Measurements from ENCODE around the gene AGPAT4. TPM values are rescaled to one million over a fixed set of nuclear protein-coding genes. Genes with fewer than 3 reads are reported as not detected.
A peak's percentile ranks its signal among the peaks of the same experiment; 100 is the strongest.

The AGPAT4 gene
- polyA plus RNA-seq, 1 donor = 9.1 TPM

- no peak for DNase-seq
These were observed 19.2 kb downstream of the AGPAT4 start for GRCh38 chr6:161254464-161255253.

- no peak for DNase-seq
These were observed 19.8 kb downstream of the AGPAT4 start for GRCh38 chr6:161254126-161254463.

GRCh38 chr6:161251345-161251744 is 22.5 kb downstream of the AGPAT4 start:
- no peak for DNase-seq

GRCh38 chr6:161249327-161249726 is 24.5 kb downstream of the AGPAT4 start:
- no peak for DNase-seq

- DNase-seq = no peak
These were observed 27.1 kb downstream of the AGPAT4 start for GRCh38 chr6:161246725-161247124.

- DNase-seq = no peak
These were observed 28.5 kb downstream of the AGPAT4 start for GRCh38 chr6:161245363-161245762.

- DNase-seq = no peak
These were observed 29.1 kb downstream of the AGPAT4 start for GRCh38 chr6:161244725-161245124.

GRCh38 chr6:161242779-161243693 is 30.8 kb downstream of the AGPAT4 start:
- DNase-seq = no peak

- no peak for DNase-seq
These were observed 31.7 kb downstream of the AGPAT4 start for GRCh38 chr6:161242113-161242512.

- no peak for DNase-seq
These were observed 34.9 kb downstream of the AGPAT4 start for GRCh38 chr6:161239001-161239400.

GRCh38 chr6:161238500-161238899 is 35.4 kb downstream of the AGPAT4 start:
- DNase-seq = no peak

GRCh38 chr6:161238081-161238480 is 35.8 kb downstream of the AGPAT4 start:
- no peak for DNase-seq

GRCh38 chr6:161237176-161237575 is 36.7 kb downstream of the AGPAT4 start:
- no peak for DNase-seq

- no peak for DNase-seq
These were observed 37.9 kb downstream of the AGPAT4 start for GRCh38 chr6:161235776-161236633.

- DNase-seq = peak; percentile 48
These were observed 39.7 kb downstream of the AGPAT4 start for GRCh38 chr6:161233986-161234661.

- no peak for DNase-seq
These were observed 41.4 kb downstream of the AGPAT4 start for GRCh38 chr6:161232467-161232866.

- DNase-seq = no peak
These were observed 41.9 kb downstream of the AGPAT4 start for GRCh38 chr6:161232010-161232409.

- DNase-seq = no peak
These were observed 43.5 kb downstream of the AGPAT4 start for GRCh38 chr6:161230339-161230738.

GRCh38 chr6:161228921-161229591 is 44.8 kb downstream of the AGPAT4 start:
- no peak for DNase-seq

- DNase-seq = no peak
These were observed 45.8 kb downstream of the AGPAT4 start for GRCh38 chr6:161228096-161228495.

Data from hindlimb muscle (tissue), 1 donor.